DOHH2 (cell line): ENCODE measurements around the gene CSMD2.

Experiments used
- H3F3A ChIP-seq: fragments of 200-600 bp; sonication (generic), shearing (Covaris generic); 2 replicates; pipeline ENCODE4 v1.6.0; 2016; ENCODE audit warnings: antibody characterized with exemption, mild to moderate bottlenecking; ENCODE audit not compliant: control insufficient read depth, insufficient read depth
- H3K27ac ChIP-seq: fragments of 200-600 bp; sonication (generic); 2 replicates; pipeline ENCODE4 v1.5.1; 2014; ENCODE audit warnings: low read depth, mild to moderate bottlenecking, low read length, moderate library complexity
- H3K27me3 ChIP-seq: fragments of 200-600 bp; sonication (generic); 2 replicates; pipeline ENCODE4 v1.6.1; 2014; ENCODE audit warnings: mild to moderate bottlenecking, low read length, mixed read lengths; ENCODE audit not compliant: control insufficient read depth
- H3K36me3 ChIP-seq: fragments of 200-600 bp; sonication (generic); 2 replicates; pipeline ENCODE4 v1.6.1; 2014; ENCODE audit warnings: mild to moderate bottlenecking, low read length, moderate library complexity, mixed read lengths; ENCODE audit not compliant: control insufficient read depth
- H3K4me1 ChIP-seq: fragments of 200-600 bp; sonication (generic); 2 replicates; pipeline ENCODE4 v1.6.1; 2014; ENCODE audit warnings: mild to moderate bottlenecking, low read length, mixed read lengths; ENCODE audit not compliant: control insufficient read depth
- H3K4me2 ChIP-seq: fragments of 200-600 bp; sonication (generic); 2 replicates; pipeline ENCODE4 v1.6.0; 2014; ENCODE audit warnings: mild to moderate bottlenecking, low read length, moderate library complexity
- H3K4me3 ChIP-seq: fragments of 200-600 bp; sonication (generic); 2 replicates; pipeline ENCODE4 v1.5.1; 2014; ENCODE audit warnings: mild to moderate bottlenecking, low read length, mixed read lengths
- H3K79me2 ChIP-seq: fragments of 200-600 bp; sonication (generic); 2 replicates; pipeline ENCODE4 v1.6.1; 2014; ENCODE audit warnings: mild to moderate bottlenecking, low read length, mixed read lengths; ENCODE audit not compliant: control insufficient read depth
- H3K9me2 ChIP-seq: fragments of 200-600 bp; sonication (generic); replicated peaks from 2 replicates; pipeline ENCODE4 v1.6.1; 2014; ENCODE audit warnings: mild to moderate bottlenecking, low read length, mixed read lengths; ENCODE audit not compliant: control insufficient read depth
- H3K9me3 ChIP-seq: fragments of 200-600 bp; sonication (generic); 2 replicates; pipeline ENCODE4 v1.6.1; 2014; ENCODE audit warnings: antibody characterized with exemption, low read length, mixed read lengths; ENCODE audit not compliant: control insufficient read depth, insufficient read depth
- H4K20me1 ChIP-seq: fragments of 200-600 bp; sonication (generic); 2 replicates; pipeline ENCODE4 v1.6.0; 2014; ENCODE audit warnings: low read depth, mild to moderate bottlenecking, antibody characterized with exemption, low read length, moderate library complexity; ENCODE audit not compliant: control insufficient read depth, insufficient read depth
- EZH2phosphoT487 ChIP-seq: fragments of 200-600 bp; sonication (generic); IDR thresholded peaks from 2 replicates; pipeline ENCODE4 v1.6.1; 2017; ENCODE audit warnings: borderline replicate concordance, mild to moderate bottlenecking, antibody characterized with exemption, low read length, moderate library complexity, mixed read lengths
- TF ChIP-seq, protein P1 (sequence below): fragments of 200-600 bp; sonication (generic); IDR thresholded peaks from one replicate; pipeline ENCODE4 v1.5.1; 2014; ENCODE audit warnings: antibody characterized with exemption, mild to moderate bottlenecking, low read depth, low read length; ENCODE audit not compliant: poor library complexity, severe bottlenecking

Gene CSMD2

DNA sequence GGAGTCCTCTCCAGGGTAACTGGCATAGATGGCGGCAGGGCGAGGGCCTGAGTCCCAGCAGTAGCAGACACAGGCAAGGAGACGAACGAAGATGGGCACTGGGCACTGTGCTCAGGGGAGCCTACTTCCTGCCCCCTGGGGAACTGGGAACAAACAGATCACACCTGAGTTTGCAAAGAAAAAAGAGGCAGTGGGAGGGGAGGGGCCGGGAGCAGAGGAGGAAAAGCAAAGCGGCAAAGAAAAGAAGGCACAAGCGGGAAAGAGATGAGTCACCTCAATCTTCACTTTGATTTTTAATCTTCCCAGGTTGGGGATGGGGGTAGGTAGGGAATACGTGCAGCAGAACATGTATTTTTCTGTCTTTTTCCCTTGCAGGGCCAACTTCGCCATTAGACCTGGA is 648.6 kb downstream of the CSMD2 start:
- Histone ChIP-seq H3K9me2 (no peaks in the 10 kb centered on the region), H3K4me3 (no peak overlapping the region), H3K79me2 (no peaks in the 10 kb centered on the region), H3F3A (no peaks in the 10 kb centered on the region), H3K27ac (no peak overlapping the region), H4K20me1 (no peaks in the 10 kb centered on the region), H3K4me1 (no peaks in the 10 kb centered on the region), H3K9me3 (no peaks in the 10 kb centered on the region), H3K4me2 (no peak overlapping the region), H3K27me3 (no peaks in the 10 kb centered on the region), H3K36me3 (no peaks in the 10 kb centered on the region)
- TF ChIP-seq, protein P1, sequence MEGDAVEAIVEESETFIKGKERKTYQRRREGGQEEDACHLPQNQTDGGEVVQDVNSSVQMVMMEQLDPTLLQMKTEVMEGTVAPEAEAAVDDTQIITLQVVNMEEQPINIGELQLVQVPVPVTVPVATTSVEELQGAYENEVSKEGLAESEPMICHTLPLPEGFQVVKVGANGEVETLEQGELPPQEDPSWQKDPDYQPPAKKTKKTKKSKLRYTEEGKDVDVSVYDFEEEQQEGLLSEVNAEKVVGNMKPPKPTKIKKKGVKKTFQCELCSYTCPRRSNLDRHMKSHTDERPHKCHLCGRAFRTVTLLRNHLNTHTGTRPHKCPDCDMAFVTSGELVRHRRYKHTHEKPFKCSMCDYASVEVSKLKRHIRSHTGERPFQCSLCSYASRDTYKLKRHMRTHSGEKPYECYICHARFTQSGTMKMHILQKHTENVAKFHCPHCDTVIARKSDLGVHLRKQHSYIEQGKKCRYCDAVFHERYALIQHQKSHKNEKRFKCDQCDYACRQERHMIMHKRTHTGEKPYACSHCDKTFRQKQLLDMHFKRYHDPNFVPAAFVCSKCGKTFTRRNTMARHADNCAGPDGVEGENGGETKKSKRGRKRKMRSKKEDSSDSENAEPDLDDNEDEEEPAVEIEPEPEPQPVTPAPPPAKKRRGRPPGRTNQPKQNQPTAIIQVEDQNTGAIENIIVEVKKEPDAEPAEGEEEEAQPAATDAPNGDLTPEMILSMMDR, result no peak
- TF ChIP-seq EZH2phosphoT487, result no peak

DNA sequence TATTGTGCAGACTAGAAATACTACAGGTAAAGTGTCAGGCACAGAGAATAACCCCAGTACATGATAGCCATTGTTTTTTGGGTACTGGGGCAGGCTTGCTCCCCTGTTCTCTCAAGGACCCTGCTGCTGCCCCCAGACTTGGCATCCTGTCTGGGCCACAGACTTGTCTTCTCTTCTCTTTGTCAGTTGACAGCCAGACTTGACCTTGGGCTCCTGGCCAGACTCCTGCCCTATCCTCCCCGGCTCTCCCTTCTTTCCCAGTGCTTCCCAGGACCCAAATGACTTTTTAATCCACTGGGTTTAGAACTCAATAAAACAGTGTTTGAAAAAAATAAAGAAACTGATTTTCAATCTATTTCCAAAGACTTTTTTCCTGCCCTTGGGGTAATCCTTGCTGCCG is 649.4 kb downstream of the CSMD2 start:
- Histone ChIP-seq H3K79me2 (no peaks in the 10 kb centered on the region), H4K20me1 (no peaks in the 10 kb centered on the region), H3K4me1 (no peaks in the 10 kb centered on the region), H3F3A (no peaks in the 10 kb centered on the region), H3K27ac (no peak overlapping the region), H3K27me3 (no peaks in the 10 kb centered on the region), H3K4me2 (no peak overlapping the region), H3K36me3 (no peaks in the 10 kb centered on the region), H3K4me3 (no peak overlapping the region), H3K9me3 (no peaks in the 10 kb centered on the region), H3K9me2 (no peaks in the 10 kb centered on the region)
- TF ChIP-seq, protein P1, result no peak
- TF ChIP-seq EZH2phosphoT487, result no peak

DNA sequence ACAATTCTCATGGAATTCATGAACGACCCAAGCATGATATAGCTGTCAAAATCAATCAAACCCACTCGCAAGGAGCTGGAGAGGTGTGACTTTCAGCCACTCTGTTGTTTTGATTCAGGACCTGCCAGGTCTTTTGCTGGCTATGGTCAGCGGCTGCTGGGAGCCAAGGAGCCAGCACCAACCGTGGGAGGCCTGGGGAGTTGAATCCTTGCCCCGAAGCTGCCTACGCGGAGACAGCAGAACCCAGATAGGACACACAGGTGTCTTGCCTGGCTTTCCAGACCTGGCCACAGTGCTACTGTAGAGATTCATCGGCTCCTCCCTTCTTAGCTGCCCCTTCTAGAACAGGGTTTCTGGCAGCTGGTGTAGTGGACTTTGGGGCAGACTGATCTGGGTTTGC is 649.9 kb downstream of the CSMD2 start:
- no peaks in the 10 kb centered on the region for H3F3A ChIP-seq
- TF ChIP-seq, protein P1, result no peak
- no peak for TF ChIP-seq EZH2phosphoT487
- H3K4me1 ChIP-seq, result no peaks in the 10 kb centered on the region
- H3K4me3 ChIP-seq, result no peak overlapping the region
- H3K4me2 ChIP-seq, result no peak overlapping the region
- H3K9me3 ChIP-seq, result no peaks in the 10 kb centered on the region
- H3K79me2 ChIP-seq, result no peaks in the 10 kb centered on the region
- H3K27me3 ChIP-seq, result no peaks in the 10 kb centered on the region
- H3K9me2 ChIP-seq, result no peaks in the 10 kb centered on the region
- H3K36me3 ChIP-seq, result no peaks in the 10 kb centered on the region
- no peaks in the 10 kb centered on the region for H4K20me1 ChIP-seq
- no peak overlapping the region for H3K27ac ChIP-seq
